ENCODE results near the gene ANKLE2.

The ANKLE2 gene

DNA sequence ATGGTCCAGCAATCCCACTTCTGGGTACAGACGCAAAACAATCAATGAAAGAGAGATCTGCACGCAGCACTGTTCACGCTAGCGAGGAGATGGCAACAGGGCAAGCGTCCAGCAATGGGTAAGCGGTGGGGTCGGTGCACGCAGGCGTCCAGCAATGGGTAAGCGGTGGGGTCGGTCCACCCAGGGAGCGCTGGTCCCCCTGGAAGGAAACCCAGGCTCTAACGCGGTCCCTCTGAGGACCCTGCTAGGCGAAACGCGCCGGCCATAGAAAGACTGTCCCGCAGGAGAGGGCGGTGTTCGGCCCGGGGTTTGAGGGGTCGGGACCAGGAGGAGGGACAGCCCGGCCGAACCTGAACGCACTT, 51.6 kb downstream of the ANKLE2 start:
- Histone ChIP-seq H3K27ac (replicated peaks) (peak overlapping the region; percentile 70), H3K27me3 (ENCODE audit: insufficient read depth, poor library complexity, severe bottlenecking) (no peaks in the 10 kb centered on the region), H3K4me3 (replicated peaks; ENCODE audit: insufficient read depth, low read length) (peak overlapping the region; percentile 91)
- no peak for DNase-seq (ENCODE audit: low read depth in 1 of 2, low spot score in 1 of 2)
- no peak for TF ChIP-seq POLR2AphosphoS5 (IDR thresholded peaks at IDR 0.05; ENCODE audit: low read depth)
- no peak for TF ChIP-seq SPI1 (IDR thresholded peaks at IDR 0.05; ENCODE audit: borderline replicate concordance, low read depth)
- TF ChIP-seq, protein P1, sequence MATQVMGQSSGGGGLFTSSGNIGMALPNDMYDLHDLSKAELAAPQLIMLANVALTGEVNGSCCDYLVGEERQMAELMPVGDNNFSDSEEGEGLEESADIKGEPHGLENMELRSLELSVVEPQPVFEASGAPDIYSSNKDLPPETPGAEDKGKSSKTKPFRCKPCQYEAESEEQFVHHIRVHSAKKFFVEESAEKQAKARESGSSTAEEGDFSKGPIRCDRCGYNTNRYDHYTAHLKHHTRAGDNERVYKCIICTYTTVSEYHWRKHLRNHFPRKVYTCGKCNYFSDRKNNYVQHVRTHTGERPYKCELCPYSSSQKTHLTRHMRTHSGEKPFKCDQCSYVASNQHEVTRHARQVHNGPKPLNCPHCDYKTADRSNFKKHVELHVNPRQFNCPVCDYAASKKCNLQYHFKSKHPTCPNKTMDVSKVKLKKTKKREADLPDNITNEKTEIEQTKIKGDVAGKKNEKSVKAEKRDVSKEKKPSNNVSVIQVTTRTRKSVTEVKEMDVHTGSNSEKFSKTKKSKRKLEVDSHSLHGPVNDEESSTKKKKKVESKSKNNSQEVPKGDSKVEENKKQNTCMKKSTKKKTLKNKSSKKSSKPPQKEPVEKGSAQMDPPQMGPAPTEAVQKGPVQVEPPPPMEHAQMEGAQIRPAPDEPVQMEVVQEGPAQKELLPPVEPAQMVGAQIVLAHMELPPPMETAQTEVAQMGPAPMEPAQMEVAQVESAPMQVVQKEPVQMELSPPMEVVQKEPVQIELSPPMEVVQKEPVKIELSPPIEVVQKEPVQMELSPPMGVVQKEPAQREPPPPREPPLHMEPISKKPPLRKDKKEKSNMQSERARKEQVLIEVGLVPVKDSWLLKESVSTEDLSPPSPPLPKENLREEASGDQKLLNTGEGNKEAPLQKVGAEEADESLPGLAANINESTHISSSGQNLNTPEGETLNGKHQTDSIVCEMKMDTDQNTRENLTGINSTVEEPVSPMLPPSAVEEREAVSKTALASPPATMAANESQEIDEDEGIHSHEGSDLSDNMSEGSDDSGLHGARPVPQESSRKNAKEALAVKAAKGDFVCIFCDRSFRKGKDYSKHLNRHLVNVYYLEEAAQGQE (IDR thresholded peaks at IDR 0.05; ENCODE audit: insufficient replicate concordance, low read depth) = no peak
- no peak for TF ChIP-seq GABPA (IDR thresholded peaks at IDR 0.05; ENCODE audit: low read depth)
- no peak for TF ChIP-seq CTCF (IDR thresholded peaks at IDR 0.05; ENCODE audit: insufficient read depth, low read length)

- TF ChIP-seq SPI1 (IDR thresholded peaks at IDR 0.05; ENCODE audit: borderline replicate concordance, low read depth) (no peak), CTCF (IDR thresholded peaks at IDR 0.05; ENCODE audit: insufficient read depth, low read length) (no peak), GABPA (IDR thresholded peaks at IDR 0.05; ENCODE audit: low read depth) (no peak), POLR2AphosphoS5 (IDR thresholded peaks at IDR 0.05; ENCODE audit: low read depth) (no peak)
- TF ChIP-seq, protein P1 (IDR thresholded peaks at IDR 0.05; ENCODE audit: insufficient replicate concordance, low read depth) = no peak
- no peak overlapping the region for H3K4me3 ChIP-seq (replicated peaks; ENCODE audit: insufficient read depth, low read length)
- no peak for DNase-seq (ENCODE audit: low read depth in 1 of 2, low spot score in 1 of 2)
- no peak overlapping the region for H3K27ac ChIP-seq (replicated peaks)
- no peaks in the 10 kb centered on the region for H3K27me3 ChIP-seq (ENCODE audit: insufficient read depth, poor library complexity, severe bottlenecking)
Measured at GRCh38 chr12:132708150-132708549, 53.5 kb downstream of the ANKLE2 start.

DNA sequence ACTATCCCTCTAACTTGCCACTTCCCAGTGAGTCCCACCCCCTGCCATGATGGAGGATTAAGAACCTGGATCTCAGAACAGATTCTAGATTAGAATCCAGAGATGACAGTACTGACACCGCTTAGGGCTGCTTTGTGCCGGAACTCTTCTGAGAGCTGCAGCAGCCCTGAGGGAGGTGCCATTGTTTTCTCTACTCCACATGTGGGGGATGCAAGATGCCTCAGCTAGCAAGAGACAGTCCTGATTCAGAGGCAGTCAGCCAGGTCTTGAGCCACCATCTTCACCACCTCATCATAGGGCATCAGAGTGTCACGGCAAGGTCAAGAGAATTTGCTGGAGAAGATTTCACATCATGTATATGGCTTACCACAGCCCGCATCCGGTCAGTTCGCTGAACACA, 54.4 kb downstream of the ANKLE2 start:
- no peak overlapping the region for H3K4me3 ChIP-seq (replicated peaks; ENCODE audit: insufficient read depth, low read length)
- no peak for TF ChIP-seq GABPA (IDR thresholded peaks at IDR 0.05; ENCODE audit: low read depth)
- TF ChIP-seq CTCF (IDR thresholded peaks at IDR 0.05; ENCODE audit: insufficient read depth, low read length) = no peak
- TF ChIP-seq SPI1 (IDR thresholded peaks at IDR 0.05; ENCODE audit: borderline replicate concordance, low read depth) = no peak
- TF ChIP-seq POLR2AphosphoS5 (IDR thresholded peaks at IDR 0.05; ENCODE audit: low read depth) = no peak
- TF ChIP-seq, protein P1 (IDR thresholded peaks at IDR 0.05; ENCODE audit: insufficient replicate concordance, low read depth) = no peak
- no peak for DNase-seq (ENCODE audit: low read depth in 1 of 2, low spot score in 1 of 2)
- H3K27me3 ChIP-seq (ENCODE audit: insufficient read depth, poor library complexity, severe bottlenecking) = no peaks in the 10 kb centered on the region
- H3K27ac ChIP-seq (replicated peaks) = no peak overlapping the region
